GM18498 (cell line): ENCODE measurements around the gene SPTBN2.

Source experiments
- ATAC-seq: cut with Tn5 transposase; IDR thresholded peaks from one replicate; pipeline ENCODE4 v1.9.1; 2021; ENCODE audit warnings: mild to moderate bottlenecking, moderate library complexity; ENCODE audit not compliant: unreplicated experiment

Gene SPTBN2

GRCh38 chr11:66686100-66686785, 42.8 kb downstream of the SPTBN2 start:
- ATAC-seq: no peak

- no peak for ATAC-seq
Observed at GRCh38 chr11:66685276-66686099, 43.5 kb downstream of the SPTBN2 start.

DNA sequence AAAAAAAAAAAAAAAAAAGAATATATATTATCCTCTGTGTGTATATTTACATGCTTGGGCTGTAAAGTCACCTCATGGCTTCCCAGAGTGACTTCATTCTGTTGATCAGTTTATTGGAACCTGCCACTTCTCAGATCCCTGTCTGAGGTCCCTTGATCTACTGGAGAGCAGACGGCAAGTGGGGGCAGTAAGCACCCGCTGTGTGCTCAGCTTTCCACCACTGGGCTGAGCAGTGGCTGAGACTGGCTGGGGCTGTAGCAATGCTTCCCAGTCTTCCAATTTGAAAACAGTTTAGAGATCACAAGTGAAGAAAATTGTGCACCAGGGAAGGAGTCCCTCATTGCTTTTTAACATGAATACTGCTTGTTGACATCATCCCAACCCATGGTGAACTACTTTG, 44.4 kb downstream of the SPTBN2 start:
- no peak for ATAC-seq

DNA sequence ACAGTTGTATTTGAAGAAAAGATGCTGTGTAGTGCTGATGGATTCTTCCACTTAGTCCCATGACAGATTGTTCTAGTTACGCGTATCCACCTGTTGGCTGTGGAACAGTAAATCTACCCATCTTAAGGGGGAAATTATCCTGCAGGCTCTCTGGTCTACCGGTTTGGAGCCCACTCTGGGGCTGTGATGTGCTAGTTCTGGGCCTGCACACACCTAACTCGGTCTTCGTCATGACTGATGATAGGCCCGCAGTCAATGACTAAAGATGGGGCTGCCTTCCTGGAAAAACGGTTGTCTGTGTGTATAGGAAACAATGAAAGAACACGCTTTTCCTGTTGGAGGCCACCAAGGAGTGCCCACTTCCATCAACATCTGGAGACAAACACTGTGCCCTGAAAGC, 45.1 kb downstream of the SPTBN2 start:
- no peak for ATAC-seq

DNA sequence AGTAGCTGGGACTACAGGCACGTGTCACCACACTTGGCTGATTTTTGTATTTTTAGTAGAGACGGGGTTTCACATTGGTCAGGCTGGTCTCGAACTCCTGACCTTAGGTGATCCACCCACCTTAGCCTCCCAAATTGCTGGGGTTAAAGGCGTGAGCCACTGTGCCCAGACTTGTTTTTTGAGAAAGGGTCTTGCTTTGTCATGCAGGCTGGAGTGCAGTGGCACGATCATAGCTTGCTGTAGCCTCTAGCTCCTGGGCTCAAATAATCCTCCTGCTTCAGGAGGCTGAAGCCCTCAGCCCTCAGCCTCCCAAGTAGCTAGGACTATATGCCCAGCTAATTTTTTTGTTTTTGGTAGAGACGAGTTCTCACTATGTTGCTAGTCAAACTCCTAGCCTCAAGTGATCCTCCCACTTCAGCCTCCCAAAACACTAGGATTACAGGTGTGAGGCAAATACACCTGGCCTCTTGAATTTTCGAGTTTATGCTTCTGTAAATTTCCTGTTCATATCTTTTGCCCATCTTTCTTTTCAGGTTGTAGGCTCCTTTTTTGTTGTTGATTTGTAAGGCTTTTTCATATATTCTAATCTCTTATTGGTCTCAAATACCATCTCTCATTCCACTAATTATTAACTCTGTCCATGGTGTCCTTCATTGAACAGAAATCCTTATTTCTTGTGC, 47.9 kb downstream of the SPTBN2 start:
- no peak for ATAC-seq

- peak; percentile 90 for ATAC-seq
Observed at GRCh38 chr11:66677599-66678375, 51.2 kb downstream of the SPTBN2 start, which contains the start of gene RBM4B. RBM4B (minus strand) TSS chr11:66677887; CDS start chr11:66677079, 808 bp downstream.

GRCh38 chr11:66676931-66677598, 52.0 kb downstream of the SPTBN2 start:
- ATAC-seq: no peak

DNA sequence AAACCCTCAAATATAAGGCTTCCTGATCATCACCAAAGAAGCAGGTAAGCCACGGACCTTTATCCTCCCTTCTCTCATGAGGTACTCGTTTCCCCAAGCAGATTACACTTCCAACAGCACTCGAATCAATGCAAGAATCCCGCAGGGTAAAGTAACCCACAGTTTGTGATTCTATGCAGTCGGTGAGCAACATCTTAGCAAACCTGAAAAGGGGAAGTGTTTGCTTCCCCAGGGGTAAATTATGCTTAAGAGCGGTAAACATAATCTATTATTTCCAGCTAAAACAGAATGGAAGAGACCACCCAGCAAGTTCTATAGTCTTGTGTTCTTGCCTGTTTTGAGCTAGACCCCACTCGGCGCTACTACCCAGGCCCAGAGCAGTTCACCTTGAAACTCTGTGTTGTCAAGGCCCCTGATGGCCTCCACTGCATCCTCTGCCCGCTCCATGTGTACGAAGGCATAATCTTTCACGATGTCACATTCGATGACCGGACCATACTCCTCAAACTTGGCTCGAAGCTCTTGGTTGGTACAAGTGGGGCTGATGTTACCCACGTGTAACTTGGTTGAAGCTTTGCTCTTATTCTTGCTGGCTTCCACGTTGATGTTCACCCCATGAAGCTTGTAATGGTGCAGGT, 52.6 kb downstream of the SPTBN2 start:
- ATAC-seq: no peak

DNA sequence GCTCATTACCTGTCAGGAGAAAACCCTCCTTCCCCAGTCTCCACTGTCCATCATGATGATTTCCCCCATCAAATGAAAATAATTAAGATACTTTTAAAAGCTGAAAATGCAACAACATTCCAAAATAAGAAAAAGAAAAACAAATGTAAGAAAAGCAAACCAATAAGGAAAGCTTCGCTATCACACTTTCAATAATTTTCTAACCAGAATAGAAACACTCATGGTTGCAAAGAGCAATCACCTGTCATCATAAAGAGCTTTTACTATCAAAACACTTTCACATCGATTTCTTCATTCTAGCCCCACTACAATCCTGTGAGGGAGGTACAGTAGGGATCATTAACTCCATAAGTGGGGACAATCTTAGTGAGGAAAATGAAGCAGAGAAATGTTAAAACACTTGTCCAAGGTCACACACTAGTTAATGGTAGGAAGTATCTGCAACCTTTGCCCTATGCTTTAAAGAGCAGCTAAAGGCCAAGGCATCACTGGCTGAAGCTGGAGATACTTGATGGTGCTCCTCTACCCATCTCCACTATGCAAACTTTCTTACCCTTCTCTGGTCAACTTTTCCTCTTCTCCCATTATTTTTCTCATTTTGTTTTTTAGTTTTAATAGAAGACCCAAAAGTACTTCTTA, 53.9 kb downstream of the SPTBN2 start:
- no peak for ATAC-seq

- no peak for ATAC-seq
Observed at GRCh38 chr11:66670816-66671215, 58.2 kb downstream of the SPTBN2 start.

GRCh38 chr11:66665369-66665768, 63.6 kb downstream of the SPTBN2 start:
- ATAC-seq: no peak

DNA sequence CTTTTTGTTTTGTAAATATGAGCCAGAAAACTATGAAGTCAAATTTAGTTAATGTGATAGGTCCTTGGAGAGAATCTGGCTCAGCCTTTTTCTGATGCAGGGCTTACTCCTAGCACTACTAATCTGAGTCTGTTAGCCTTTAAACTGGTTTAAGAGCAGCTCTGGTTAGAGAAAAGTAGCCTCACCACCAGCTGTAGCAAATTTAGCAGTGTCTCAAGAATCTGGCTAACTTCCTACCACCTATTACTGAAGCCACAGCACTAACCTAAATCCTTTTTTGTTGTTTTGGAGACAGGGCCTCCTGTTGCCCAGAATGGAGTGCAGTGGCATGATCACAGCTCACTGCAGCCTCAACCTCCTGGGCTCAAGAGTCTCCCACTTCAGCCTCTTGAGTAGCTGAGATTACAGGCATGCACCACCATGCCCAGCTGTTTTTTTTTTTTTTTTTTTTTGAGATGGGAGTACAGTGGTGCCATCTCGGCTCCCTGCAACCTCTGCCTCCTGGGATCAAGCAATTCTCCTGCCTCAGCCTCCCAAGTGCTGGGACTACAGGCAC, 65.2 kb downstream of the SPTBN2 start:
- ATAC-seq: no peak

DNA sequence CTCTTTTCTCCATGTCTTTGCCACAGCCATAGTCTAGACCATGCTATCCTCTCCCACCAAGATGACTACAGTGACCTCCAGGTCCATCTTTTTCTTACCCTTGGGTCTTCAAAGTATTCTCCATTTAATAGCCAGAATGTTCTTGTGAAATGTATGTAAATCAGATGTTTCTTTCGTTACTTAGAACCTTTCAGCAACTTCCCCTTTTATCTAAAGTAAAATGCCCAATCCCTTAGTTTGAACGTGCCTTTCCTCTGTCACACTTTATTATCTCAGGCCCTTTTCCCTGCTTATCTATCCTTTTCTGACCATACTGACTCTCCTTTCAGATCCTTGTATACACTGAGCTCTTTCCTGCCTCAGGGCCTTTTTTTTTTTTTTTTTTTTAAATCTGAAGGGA, 69.3 kb downstream of the SPTBN2 start:
- ATAC-seq: no peak

GRCh38 chr11:66653123-66653522, 75.9 kb downstream of the SPTBN2 start:
- no peak for ATAC-seq

GRCh38 chr11:66652651-66653050, 76.4 kb downstream of the SPTBN2 start:
- ATAC-seq: no peak

DNA sequence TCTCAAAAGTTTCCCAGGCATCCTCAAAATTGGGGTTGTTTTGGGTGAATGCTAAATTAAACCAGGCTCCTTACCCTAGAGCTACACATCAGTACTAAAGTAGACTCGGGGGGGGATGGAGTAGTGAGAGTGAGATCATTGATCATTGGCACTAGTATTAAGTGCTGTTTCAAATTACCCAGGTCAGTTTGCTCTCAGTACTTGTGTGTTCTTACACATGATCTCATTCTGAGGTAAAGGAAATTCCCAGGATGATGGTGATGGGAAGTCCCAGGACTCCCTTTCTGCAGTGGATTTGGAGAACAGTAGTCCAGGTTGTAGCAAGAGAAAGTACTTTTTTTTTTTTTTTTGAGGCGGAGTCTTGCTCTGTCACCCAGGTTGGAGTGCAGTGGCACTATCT, 78.0 kb downstream of the SPTBN2 start:
- no peak for ATAC-seq

DNA sequence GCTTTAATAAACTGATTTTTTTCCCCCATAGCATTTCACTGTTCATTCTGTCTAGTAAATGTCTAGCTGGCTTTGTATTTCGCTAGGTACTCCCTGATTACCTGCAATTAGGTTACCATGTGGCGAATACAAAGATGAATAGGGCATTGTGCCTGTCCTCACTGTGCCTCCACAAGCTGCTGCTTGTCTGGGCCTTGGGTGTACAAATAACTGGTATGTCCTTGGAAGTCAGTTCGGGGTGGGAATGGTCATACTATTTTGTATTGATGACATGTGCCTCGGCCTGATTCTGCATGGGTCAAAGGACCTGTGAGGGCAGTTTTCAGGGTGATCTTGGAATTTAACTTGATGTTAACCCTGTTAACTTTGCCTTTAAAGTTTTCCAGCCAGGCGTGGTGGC, 79.1 kb downstream of the SPTBN2 start:
- ATAC-seq: no peak

DNA sequence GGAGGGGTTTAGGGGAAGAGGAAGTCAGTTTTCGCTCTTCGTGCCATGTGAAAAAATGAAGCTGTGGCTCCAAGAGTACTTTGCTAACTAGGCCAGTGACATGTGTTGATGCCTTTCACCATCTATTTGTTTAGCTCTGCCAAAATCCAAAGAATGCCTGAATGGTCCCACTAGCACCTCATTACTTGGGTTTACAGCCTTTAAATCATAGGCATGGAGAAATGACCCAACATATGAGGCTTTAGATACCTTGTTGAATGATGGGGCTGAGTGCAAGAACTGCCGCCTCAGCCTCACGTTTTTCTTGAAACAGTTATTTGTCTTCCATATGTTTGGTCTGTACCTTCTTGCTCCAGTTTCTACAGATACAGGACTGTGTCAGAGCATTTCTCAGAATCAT, 82.2 kb downstream of the SPTBN2 start:
- no peak for ATAC-seq

DNA sequence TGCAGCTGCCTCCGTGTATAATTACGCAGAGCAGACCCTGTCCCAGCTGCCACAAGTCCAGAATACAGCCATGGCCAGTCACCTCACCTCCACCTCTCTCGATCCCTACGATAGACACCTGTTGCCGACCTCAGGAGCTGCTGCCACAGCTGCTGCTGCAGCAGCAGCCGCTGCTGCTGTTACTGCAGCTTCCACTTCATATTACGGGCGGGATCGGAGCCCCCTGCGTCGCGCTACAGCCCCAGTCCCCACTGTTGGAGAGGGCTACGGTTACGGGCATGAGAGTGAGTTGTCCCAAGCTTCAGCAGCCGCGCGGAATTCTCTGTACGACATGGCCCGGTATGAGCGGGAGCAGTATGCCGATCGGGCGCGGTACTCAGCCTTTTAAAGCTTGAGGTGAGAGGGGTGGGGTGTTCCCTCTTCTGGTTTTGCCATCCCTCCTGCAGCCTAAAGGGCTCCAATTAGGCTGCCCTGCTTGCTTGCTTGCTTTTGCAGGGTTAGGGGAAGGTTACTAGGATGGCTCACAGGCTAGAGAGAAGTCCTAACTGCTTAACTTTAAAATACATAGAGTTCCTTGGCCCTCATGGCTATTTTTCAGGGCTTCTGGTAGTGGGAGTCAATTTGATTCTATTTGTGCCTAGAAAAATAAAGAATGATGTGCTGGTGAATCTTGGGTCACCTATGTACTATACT, 85.1 kb downstream of the SPTBN2 start:
- no peak for ATAC-seq
